OCI-LY1 (cell line): ENCODE results near the gene ZSWIM5.
A peak's percentile ranks its signal among the peaks of the same experiment; 100 is the strongest.

ENCODE experiments used
- H2AFZ ChIP-seq: fragments of 200-600 bp; sonication (generic), shearing (Covaris generic); 2 replicates; pipeline ENCODE4 v1.6.0; 2014; ENCODE audit warnings: antibody characterized with exemption, mild to moderate bottlenecking, low read length
- H3F3A ChIP-seq: fragments of 200-600 bp; sonication (generic), shearing (Covaris generic); 2 replicates; pipeline ENCODE4 v1.6.0; 2014; ENCODE audit warnings: mild to moderate bottlenecking, antibody characterized with exemption, low read length, moderate library complexity; ENCODE audit not compliant: insufficient read depth
- H3K27ac ChIP-seq: fragments of 200-600 bp; sonication (generic); 2 replicates; pipeline ENCODE4 v1.5.1; 2014; ENCODE audit warnings: low read length, mixed run types, mild to moderate bottlenecking, low read depth; ENCODE audit not compliant: poor library complexity, severe bottlenecking
- H3K27me3 ChIP-seq: fragments of 200-600 bp; sonication (generic); 2 replicates; pipeline ENCODE4 v1.6.0; 2014; ENCODE audit warnings: antibody characterized with exemption, mild to moderate bottlenecking, low read length, moderate library complexity; ENCODE audit not compliant: insufficient read depth
- H3K36me3 ChIP-seq: fragments of 200-600 bp; sonication (generic); 2 replicates; pipeline ENCODE4 v1.6.1; 2014; ENCODE audit warnings: mild to moderate bottlenecking, antibody characterized with exemption, low read length, moderate library complexity, mixed read lengths; ENCODE audit not compliant: insufficient read depth
- H3K4me1 ChIP-seq: fragments of 200-600 bp; sonication (generic); 2 replicates; pipeline ENCODE4 v1.5.1; 2014; ENCODE audit warnings: mild to moderate bottlenecking, low read length, moderate library complexity; ENCODE audit not compliant: insufficient read depth, severe bottlenecking
- H3K4me2 ChIP-seq: fragments of 200-600 bp; sonication (generic), shearing (Covaris generic); 2 replicates; pipeline ENCODE4 v1.6.1; 2014; ENCODE audit warnings: low read length
- H3K4me3 ChIP-seq: fragments of 200-600 bp; sonication (generic); 2 replicates; pipeline ENCODE4 v1.5.1; 2014; ENCODE audit warnings: low read length, low read depth, mild to moderate bottlenecking, mixed read lengths; ENCODE audit not compliant: poor library complexity, severe bottlenecking
- H3K79me2 ChIP-seq: fragments of 200-600 bp; shearing (Covaris generic); 2 replicates; pipeline ENCODE4 v1.6.1; 2016; ENCODE audit warnings: mixed run types, low read length, mixed read lengths; ENCODE audit not compliant: insufficient read depth
- H3K9ac ChIP-seq: fragments of 200-600 bp; sonication (generic), shearing (Covaris generic); 2 replicates; pipeline ENCODE4 v1.6.1; 2014; ENCODE audit warnings: mild to moderate bottlenecking, low read length, mixed read lengths
- H3K9me2 ChIP-seq: fragments of 200-600 bp; sonication (generic), shearing (Covaris generic); 2 replicates; pipeline ENCODE4 v1.6.1; 2014; ENCODE audit warnings: low read depth, mild to moderate bottlenecking, low read length, mixed read lengths
- H3K9me3 ChIP-seq: fragments of 200-600 bp; shearing (Covaris generic); 2 replicates; pipeline ENCODE4 v1.6.1; 2014; ENCODE audit warnings: low read length, mixed read lengths
- H4K20me1 ChIP-seq: fragments of 200-600 bp; sonication (generic), shearing (Covaris generic); 2 replicates; pipeline ENCODE4 v1.6.0; 2016; ENCODE audit warnings: mild to moderate bottlenecking, low read length; ENCODE audit not compliant: insufficient read depth
- EZH2 ChIP-seq: fragments of 200-600 bp; sonication (generic), shearing (Covaris generic); IDR thresholded peaks from 2 replicates; pipeline ENCODE4 v1.8.0; 2017; ENCODE audit warnings: borderline replicate concordance, mixed run types, mild to moderate bottlenecking, antibody characterized with exemption, low read length, moderate library complexity, mixed read lengths
- TF ChIP-seq, protein P1 (sequence below): fragments of 200-600 bp; sonication (generic), shearing (Covaris generic); IDR thresholded peaks from 2 replicates; pipeline ENCODE4 v1.5.1; 2017; ENCODE audit warnings: mild to moderate bottlenecking, antibody characterized with exemption, low read length, moderate library complexity, mixed read lengths

ZSWIM5 gene

DNA sequence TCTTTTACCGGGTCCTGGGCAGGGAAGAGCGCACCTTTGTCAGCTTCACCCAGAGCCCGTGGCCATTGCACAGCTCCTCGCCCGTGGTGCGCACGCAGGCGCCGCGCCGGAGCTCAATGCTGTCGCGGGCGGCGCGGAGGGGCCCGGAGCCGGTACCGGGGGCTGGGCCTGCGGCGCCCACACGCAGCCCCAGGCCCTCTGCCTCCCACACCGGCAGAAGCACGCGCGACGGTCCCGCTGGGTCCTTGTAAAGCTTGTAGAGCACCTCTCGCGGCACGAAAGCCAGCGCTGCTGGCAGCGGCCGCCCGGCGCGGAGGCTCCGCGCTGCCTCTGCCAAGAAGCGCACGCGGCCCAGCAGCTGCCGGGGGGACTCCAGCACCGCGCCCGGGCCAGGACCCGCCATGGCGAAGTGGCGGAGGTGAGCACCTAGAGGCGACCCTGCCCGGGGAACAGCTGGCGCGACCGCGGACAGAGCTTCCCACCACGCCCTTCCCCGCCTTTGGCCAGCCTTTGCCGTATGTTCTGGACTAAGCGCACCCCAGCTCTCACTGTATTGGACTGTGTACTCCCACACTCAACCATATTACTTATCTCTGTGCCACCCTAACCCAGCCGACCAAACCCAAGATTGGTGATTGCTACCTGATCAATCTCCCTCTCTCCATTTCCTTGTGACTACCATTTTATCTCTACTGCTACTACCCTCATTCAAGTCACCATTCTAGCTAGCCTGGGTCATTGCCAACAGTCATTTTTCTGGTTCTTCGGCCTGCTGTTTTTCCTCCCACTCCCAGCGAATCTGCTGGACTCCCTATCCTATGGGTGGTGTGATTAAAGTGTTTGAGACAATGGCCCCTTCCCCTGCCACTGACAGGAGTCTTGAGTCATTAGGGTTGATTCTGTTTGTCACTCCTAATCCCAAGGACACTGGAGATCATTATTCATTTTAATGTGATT is 195.3 kb downstream of the ZSWIM5 start, which contains the start of gene HECTD3:
TSS of gene HECTD3 (minus strand) at position 470 of the 957 bp plus-strand sequence. CDS start at position 403, 67 bp downstream.
- no peaks in the 10 kb centered on the region for H4K20me1 ChIP-seq
- H3K9ac ChIP-seq: peak within 1 kb of the TSS; percentile 89
- H2AFZ ChIP-seq: peak within 1 kb of the TSS; percentile 98
- peak within 1 kb of the TSS; percentile 98 for H3K4me2 ChIP-seq
- H3K27ac ChIP-seq: peak within 1 kb of the TSS; percentile 61
- no peaks in the 10 kb centered on the region for H3K9me2 ChIP-seq
- H3K36me3 ChIP-seq: peaks cover 23% of the 10 kb centered on the region
- H3K79me2 ChIP-seq: no peaks in the 10 kb centered on the region
- no peaks in the 10 kb centered on the region for H3K27me3 ChIP-seq
- TF ChIP-seq, protein P1, sequence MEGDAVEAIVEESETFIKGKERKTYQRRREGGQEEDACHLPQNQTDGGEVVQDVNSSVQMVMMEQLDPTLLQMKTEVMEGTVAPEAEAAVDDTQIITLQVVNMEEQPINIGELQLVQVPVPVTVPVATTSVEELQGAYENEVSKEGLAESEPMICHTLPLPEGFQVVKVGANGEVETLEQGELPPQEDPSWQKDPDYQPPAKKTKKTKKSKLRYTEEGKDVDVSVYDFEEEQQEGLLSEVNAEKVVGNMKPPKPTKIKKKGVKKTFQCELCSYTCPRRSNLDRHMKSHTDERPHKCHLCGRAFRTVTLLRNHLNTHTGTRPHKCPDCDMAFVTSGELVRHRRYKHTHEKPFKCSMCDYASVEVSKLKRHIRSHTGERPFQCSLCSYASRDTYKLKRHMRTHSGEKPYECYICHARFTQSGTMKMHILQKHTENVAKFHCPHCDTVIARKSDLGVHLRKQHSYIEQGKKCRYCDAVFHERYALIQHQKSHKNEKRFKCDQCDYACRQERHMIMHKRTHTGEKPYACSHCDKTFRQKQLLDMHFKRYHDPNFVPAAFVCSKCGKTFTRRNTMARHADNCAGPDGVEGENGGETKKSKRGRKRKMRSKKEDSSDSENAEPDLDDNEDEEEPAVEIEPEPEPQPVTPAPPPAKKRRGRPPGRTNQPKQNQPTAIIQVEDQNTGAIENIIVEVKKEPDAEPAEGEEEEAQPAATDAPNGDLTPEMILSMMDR: no peak
- TF ChIP-seq EZH2: no peak
- no peaks in the 10 kb centered on the region for H3K9me3 ChIP-seq
- H3F3A ChIP-seq: no peaks in the 10 kb centered on the region
- peak within 1 kb of the TSS; percentile 94 for H3K4me3 ChIP-seq
- H3K4me1 ChIP-seq: peaks cover 27% of the 10 kb centered on the region

DNA sequence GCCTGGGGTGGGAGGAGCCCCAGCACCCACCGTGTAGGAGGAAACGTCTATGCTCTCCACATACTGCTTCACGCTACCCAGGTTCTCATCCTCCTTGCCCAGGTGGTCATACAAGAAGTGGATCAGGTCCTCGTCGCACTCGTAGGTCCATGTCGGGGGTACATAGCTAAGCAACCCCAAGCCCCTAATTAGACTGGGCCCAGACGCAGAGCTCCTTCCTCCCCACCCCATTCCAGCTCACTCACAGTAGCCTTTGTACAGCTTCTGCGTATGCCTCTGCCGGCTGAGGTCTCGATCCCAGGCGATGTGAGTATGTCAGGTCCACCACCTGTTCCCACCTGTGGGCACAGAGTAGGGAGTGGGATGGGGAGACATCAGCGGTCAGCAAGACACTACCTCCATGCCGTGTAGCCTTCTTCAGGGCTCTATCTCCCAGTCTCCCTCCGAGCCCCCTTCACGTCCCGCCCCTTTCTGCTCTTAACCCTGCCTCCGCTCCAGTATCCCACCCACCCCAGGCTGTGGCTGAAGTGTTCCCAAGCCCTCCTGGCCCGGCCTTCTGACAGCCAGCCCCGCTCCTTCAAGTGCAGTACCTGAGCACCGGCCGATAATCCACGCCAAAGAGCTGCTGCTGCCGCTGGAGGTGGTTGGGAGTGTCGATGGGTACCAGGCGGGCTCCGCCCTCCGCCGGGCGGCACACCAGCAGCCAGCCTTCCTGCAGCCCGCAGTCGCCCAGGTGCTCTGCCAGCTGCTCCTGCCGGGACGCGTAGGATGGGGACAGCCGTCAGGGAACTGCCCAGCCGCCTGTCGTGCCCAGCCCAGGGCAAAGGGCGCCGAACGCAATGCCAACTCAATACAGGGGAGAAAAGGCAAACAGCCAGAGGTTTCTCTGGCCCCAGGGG is 196.2 kb downstream of the ZSWIM5 start:
- no peak overlapping the region for H3K27ac ChIP-seq

DNA sequence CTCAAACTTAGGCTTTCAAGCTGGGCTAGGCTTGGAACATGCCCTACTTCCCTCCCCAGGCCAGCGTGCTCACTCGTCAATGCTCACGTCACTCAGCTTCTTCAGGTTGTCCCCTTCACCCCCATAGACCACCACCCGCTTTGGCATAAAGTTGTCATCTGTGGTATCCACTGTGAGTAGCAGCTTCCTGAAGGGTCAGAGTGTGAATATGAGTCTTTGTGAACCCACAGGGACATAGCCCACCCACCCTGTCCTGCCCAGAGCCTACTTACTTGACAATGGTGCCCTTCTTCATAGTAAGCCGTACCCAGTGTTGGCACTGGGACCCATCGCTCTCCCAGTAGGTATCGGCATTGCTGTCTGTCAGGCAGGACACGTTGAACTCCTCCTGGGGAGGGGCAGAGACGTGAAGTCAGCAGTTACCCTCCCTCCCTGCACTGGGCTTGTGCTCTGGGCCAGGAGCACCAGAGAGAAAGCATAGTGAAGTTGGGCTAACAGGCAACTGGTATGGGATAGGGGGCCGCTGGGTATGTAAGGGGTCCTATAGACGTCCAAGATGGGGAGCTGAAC is 197.0 kb downstream of the ZSWIM5 start:
- no peaks in the 10 kb centered on the region for H3K27me3 ChIP-seq
- no peak overlapping the region for H3K4me3 ChIP-seq
- H2AFZ ChIP-seq: no peak overlapping the region
- peaks cover 40% of the 10 kb centered on the region for H3K36me3 ChIP-seq
- H3K27ac ChIP-seq: no peak overlapping the region
- H3K4me1 ChIP-seq: peaks cover 27% of the 10 kb centered on the region
- no peaks in the 10 kb centered on the region for H3K79me2 ChIP-seq
- H4K20me1 ChIP-seq: no peaks in the 10 kb centered on the region
- H3K9me2 ChIP-seq: no peaks in the 10 kb centered on the region
- peak overlapping the region; percentile 98; the same call in 1 of the 2 replicates for H3K4me2 ChIP-seq
- H3F3A ChIP-seq: no peaks in the 10 kb centered on the region
- no peak for TF ChIP-seq EZH2
- TF ChIP-seq, protein P1: no peak
- H3K9me3 ChIP-seq: no peaks in the 10 kb centered on the region
- no peak overlapping the region for H3K9ac ChIP-seq

More for the DNA sequence above, 196.2 kb downstream of the ZSWIM5 start:
- Histone ChIP-seq H3K79me2 (no peaks in the 10 kb centered on the region), H3K9me3 (no peaks in the 10 kb centered on the region), H4K20me1 (no peaks in the 10 kb centered on the region), H3K27me3 (no peaks in the 10 kb centered on the region), H3K4me3 (peak overlapping the region; percentile 94), H3K4me1 (peaks cover 27% of the 10 kb centered on the region), H3K9ac (peak overlapping the region; percentile 78), H2AFZ (no peak overlapping the region), H3K9me2 (no peaks in the 10 kb centered on the region), H3K36me3 (peaks cover 32% of the 10 kb centered on the region), H3K4me2 (peak overlapping the region; percentile 98), H3F3A (no peaks in the 10 kb centered on the region)
- TF ChIP-seq, protein P1: no peak
- TF ChIP-seq EZH2: no peak
